Measurements from ENCODE around the gene MRPS35. TPM values are rescaled to one million over a fixed set of nuclear protein-coding genes. Genes with fewer than 3 reads are reported as not detected.

MRPS35 gene
- total RNA-seq (2014; rRNA removed; shearing (Covaris generic)) (58.7 and 71.8 TPM in 2 replicates), polyA plus RNA-seq (2016; fragmentation: Nextera tagmentation; extraction: Ambion mirVana) (47.9 and 58.1 TPM in 2 replicates)
- long read RNA-seq, transcript MRPS35-201 (8 exons, 1,888 nt) = major isoform, 87 of 98 reads
- long read RNA-seq, partial matches to known transcripts = 6 of 98 reads
- long read RNA-seq, other reads (novel, unspliced or antisense) = 4 of 98 reads

GRCh38 chr12:27710592-27711316, at the start of gene MRPS35:
MRPS35 (plus strand) TSS chr12:27710832; CDS start chr12:27710844, 12 bp downstream.
- ATAC-seq (peak; percentile 97), DNase-seq (ENCODE audit: low spot score) (peak; percentile 88)
- Histone ChIP-seq H2AFZ (peak within 1 kb of the TSS; percentile 86), H4K20me1 (replicated peaks; ENCODE audit: insufficient read depth) (no peaks in the 10 kb centered on the region; the same call in 1 of the 2 replicates), H3F3A (replicated peaks; ENCODE audit: low read depth) (no peaks in the 10 kb centered on the region), H3K9me2 (ENCODE audit: insufficient read depth) (no peaks in the 10 kb centered on the region), H3K4me2 (peak within 1 kb of the TSS; percentile 92), H3K27me3 (ENCODE audit: insufficient read depth) (no peaks in the 10 kb centered on the region), H3K79me2 (replicated peaks; ENCODE audit: insufficient read depth) (peaks cover 46% of the 10 kb centered on the region), H3K27ac (ENCODE audit: low read depth) (peak within 1 kb of the TSS; percentile 75), H3K4me3 (peak within 1 kb of the TSS; percentile 82), H3K4me1 (ENCODE audit: insufficient read depth) (peaks cover 11% of the 10 kb centered on the region), H3K36me3 (ENCODE audit: insufficient read depth) (no peaks in the 10 kb centered on the region; the same call in 1 of the 2 replicates)
- peaks cover 13% of the 10 kb centered on the region for H3K36me3 Mint-ChIP-seq (ENCODE audit: low read depth)
- H3K9me3 Mint-ChIP-seq = no peaks in the 10 kb centered on the region
- H3K27ac Mint-ChIP-seq = peak within 1 kb of the TSS; percentile 96
- peaks cover 13% of the 10 kb centered on the region for H3K4me1 Mint-ChIP-seq
- no peak for TF ChIP-seq JUNB (IDR thresholded peaks at IDR 0.05; ENCODE audit: unreplicated experiment)
- no peak for TF ChIP-seq ZNF462 (CRISPR knock-in tag; IDR thresholded peaks at IDR 0.05)
- TF ChIP-seq NANOG (IDR thresholded peaks at IDR 0.05; ENCODE audit: borderline replicate concordance) = no peak
- TF ChIP-seq REST (IDR thresholded peaks at IDR 0.05; ENCODE audit: unreplicated experiment) = no peak
- 0 out of 2 replicates have a peak, but pooled peaks have one; percentile 4 for TF ChIP-seq CREB1 (CRISPR knock-in tag; IDR thresholded peaks at IDR 0.05; ENCODE audit: low read depth)
- no peak; the same call in 1 of the 2 replicates for TF ChIP-seq ETS1 (IDR thresholded peaks at IDR 0.05)
- TF ChIP-seq EZH2phosphoT487 (IDR thresholded peaks at IDR 0.05; ENCODE audit: unreplicated experiment) = no peak
- no peak for TF ChIP-seq EZH2 (IDR thresholded peaks at IDR 0.05; ENCODE audit: low read depth, unreplicated experiment)
- TF ChIP-seq POLR2AphosphoS5 (IDR thresholded peaks at IDR 0.05; ENCODE audit: low read depth) = peak; percentile 95
- TF ChIP-seq ZNF114 (CRISPR knock-in tag; IDR thresholded peaks at IDR 0.05) = no peak
- peaks cover 6% of the 10 kb centered on the region for H3K27me3 Mint-ChIP-seq (ENCODE audit: insufficient read depth, low read depth, poor library complexity)
- peak within 1 kb of the TSS; percentile 89 for H3K4me3 Mint-ChIP-seq
